ENCODE results near the gene TNFRSF6B. TPM values are rescaled to one million over a fixed set of nuclear protein-coding genes. Genes with fewer than 3 reads are reported as not detected.

The TNFRSF6B gene
- total RNA-seq, 1 donor from 2014 or later, result not detected

- no peak for DNase-seq (ENCODE audit: low spot score in 2 of 2, unreplicated experiment in 2 of 2)
- no peak overlapping the region for H3K4me3 Mint-ChIP-seq
- no peaks in the 10 kb centered on the region for H3K4me1 Mint-ChIP-seq
- TF ChIP-seq CTCF (IDR thresholded peaks at IDR 0.05; ENCODE audit: unreplicated experiment), result no peak
- no peak overlapping the region for H3K27ac Mint-ChIP-seq
- no peaks in the 10 kb centered on the region for H3K27me3 Mint-ChIP-seq (ENCODE audit: low read depth)
- H3K9me3 Mint-ChIP-seq, result no peaks in the 10 kb centered on the region
- no peaks in the 10 kb centered on the region for H3K36me3 Mint-ChIP-seq
These were observed 10.4 kb upstream of the TNFRSF6B start for GRCh38 chr20:63686094-63686491.

- no peaks in the 10 kb centered on the region for H3K4me1 Mint-ChIP-seq
- no peak for TF ChIP-seq CTCF (IDR thresholded peaks at IDR 0.05; ENCODE audit: unreplicated experiment)
- no peak for DNase-seq (ENCODE audit: low spot score in 2 of 2, unreplicated experiment in 2 of 2)
- no peaks in the 10 kb centered on the region for H3K36me3 Mint-ChIP-seq
- H3K27me3 Mint-ChIP-seq (ENCODE audit: low read depth), result no peaks in the 10 kb centered on the region
- H3K9me3 Mint-ChIP-seq, result no peaks in the 10 kb centered on the region
- H3K27ac Mint-ChIP-seq, result no peak overlapping the region
- H3K4me3 Mint-ChIP-seq, result no peak overlapping the region
These were observed 9.7 kb upstream of the TNFRSF6B start for GRCh38 chr20:63686492-63687321.

GRCh38 chr20:63687419-63688178 is 8.9 kb upstream of the TNFRSF6B start:
- H3K36me3 Mint-ChIP-seq, result peaks cover 3% of the 10 kb centered on the region

GRCh38 chr20:63688228-63689045 is 8.0 kb upstream of the TNFRSF6B start:
- Mint-ChIP-seq H3K9me3 (no peaks in the 10 kb centered on the region), H3K4me1 (no peaks in the 10 kb centered on the region), H3K27me3 (ENCODE audit: low read depth) (no peaks in the 10 kb centered on the region), H3K36me3 (peaks cover 4% of the 10 kb centered on the region), H3K27ac (no peak overlapping the region), H3K4me3 (no peak overlapping the region)
- DNase-seq (ENCODE audit: low spot score in 2 of 2, unreplicated experiment in 2 of 2), result no peak
- TF ChIP-seq CTCF (IDR thresholded peaks at IDR 0.05; ENCODE audit: unreplicated experiment), result no peak

More at GRCh38 chr20:63687419-63688178, 8.9 kb upstream of the TNFRSF6B start:
- no peak for TF ChIP-seq CTCF (IDR thresholded peaks at IDR 0.05; ENCODE audit: unreplicated experiment)
- DNase-seq (ENCODE audit: low spot score in 2 of 2, unreplicated experiment in 2 of 2), result no peak
- H3K27ac Mint-ChIP-seq, result no peak overlapping the region
- no peak overlapping the region for H3K4me3 Mint-ChIP-seq
- no peaks in the 10 kb centered on the region for H3K27me3 Mint-ChIP-seq (ENCODE audit: low read depth)
- no peaks in the 10 kb centered on the region for H3K9me3 Mint-ChIP-seq
- H3K4me1 Mint-ChIP-seq, result no peaks in the 10 kb centered on the region

Measured in mesothelial cell of epicardium (in vitro differentiated cells).